CD4-positive, alpha-beta T cell treated with Interferon gamma for 1 hour (primary cell): ENCODE data around the gene PPM1H.
"Not testable (repeated sequence)": the region's sequence is repeated elsewhere in the genome, so short reads cannot be mapped to it uniquely, and the experiment has no call there.

Experiments
- DNase-seq: peaks from one replicate; pipeline ENCODE4 v3.0.0-alpha.2; 2020

Gene PPM1H

GRCh38 chr12:62832027-62832426 is 102.9 kb downstream of the PPM1H start:
- no peak for DNase-seq

GRCh38 chr12:62827855-62828254 is 107.1 kb downstream of the PPM1H start:
- no peak for DNase-seq

GRCh38 chr12:62827042-62827441 is 107.9 kb downstream of the PPM1H start:
- DNase-seq, result no peak

GRCh38 chr12:62817556-62818271 is 117.2 kb downstream of the PPM1H start:
- DNase-seq, result no peak

GRCh38 chr12:62814243-62814642 is 120.7 kb downstream of the PPM1H start:
- no peak for DNase-seq

- peak; percentile 6 for DNase-seq
These were observed 121.7 kb downstream of the PPM1H start for GRCh38 chr12:62813031-62813829.

GRCh38 chr12:62811481-62811880 is 123.5 kb downstream of the PPM1H start:
- DNase-seq, result not testable (repeated sequence)

GRCh38 chr12:62808166-62808879 is 126.6 kb downstream of the PPM1H start:
- DNase-seq, result no peak

GRCh38 chr12:62806893-62807292 is 128.1 kb downstream of the PPM1H start:
- no peak for DNase-seq

- DNase-seq, result no peak
These were observed 128.6 kb downstream of the PPM1H start for GRCh38 chr12:62806244-62806836.

- DNase-seq, result no peak
These were observed 129.4 kb downstream of the PPM1H start for GRCh38 chr12:62805517-62805916.

- DNase-seq, result no peak
These were observed 131.2 kb downstream of the PPM1H start for GRCh38 chr12:62803756-62804155.

GRCh38 chr12:62802984-62803383 is 132.0 kb downstream of the PPM1H start:
- DNase-seq, result no peak

- no peak for DNase-seq
These were observed 132.6 kb downstream of the PPM1H start for GRCh38 chr12:62802321-62802720.

- no peak for DNase-seq
These were observed 133.2 kb downstream of the PPM1H start for GRCh38 chr12:62801796-62802195.

- no peak for DNase-seq
These were observed 134.1 kb downstream of the PPM1H start for GRCh38 chr12:62800707-62801400.

- DNase-seq, result no peak
These were observed 135.1 kb downstream of the PPM1H start for GRCh38 chr12:62799766-62800406.

- DNase-seq, result no peak
These were observed 135.7 kb downstream of the PPM1H start for GRCh38 chr12:62799126-62799736.

- DNase-seq, result no peak
These were observed 140.7 kb downstream of the PPM1H start for GRCh38 chr12:62794218-62794583.

- DNase-seq, result peak; percentile 55
These were observed 141.4 kb downstream of the PPM1H start for GRCh38 chr12:62793256-62794217.
